ENCODE data around the gene TEX26.

Gene TEX26

DNA sequence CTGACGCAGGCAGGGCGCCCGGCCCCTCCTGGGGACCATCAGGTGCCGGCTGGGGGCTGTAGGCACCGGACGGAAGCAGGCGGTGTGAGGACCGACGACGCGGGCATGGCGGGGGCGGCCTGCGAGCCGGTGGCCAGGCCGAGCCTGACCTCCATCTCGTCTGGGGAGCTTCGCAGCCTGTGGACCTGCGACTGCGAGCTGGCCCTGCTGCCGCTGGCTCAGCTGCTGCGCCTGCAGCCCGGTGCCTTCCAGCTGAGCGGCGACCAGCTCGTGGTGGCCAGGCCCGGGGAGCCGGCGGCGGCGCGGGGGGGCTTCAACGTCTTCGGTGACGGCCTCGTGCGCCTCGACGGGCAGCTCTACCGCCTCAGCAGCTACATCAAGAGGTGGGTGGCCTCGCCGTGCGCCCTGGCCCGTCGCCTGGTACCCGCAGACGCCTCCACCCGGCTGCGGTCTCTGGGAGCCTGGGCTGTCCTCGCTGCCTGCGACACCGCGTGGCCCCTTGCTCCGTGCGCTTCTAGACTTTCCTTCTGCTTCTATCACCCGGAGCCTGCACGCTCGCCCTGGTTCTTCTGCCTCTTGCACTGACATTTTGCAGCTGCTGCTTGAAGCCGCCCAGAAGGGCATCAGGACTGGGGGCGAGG, 25.9 kb upstream of the TEX26 start:
- peaks cover 4% of the 10 kb centered on the region; the same call in 1 of the 2 replicates for H3K27me3 ChIP-seq (ENCODE audit: low read depth)
- H3K4me1 ChIP-seq, result no peaks in the 10 kb centered on the region
- H3K9me3 ChIP-seq, result no peaks in the 10 kb centered on the region
- in situ Hi-C loops (cut with MboI; ENCODE audit: low sequenced_read_pairs), result no loop called here
- DNase-seq (ENCODE audit: low spot score in 2 of 2), result no peak
- no peak overlapping the region for H3K4me3 ChIP-seq
- H3K36me3 ChIP-seq (replicated peaks), result no peaks in the 10 kb centered on the region

GRCh38 chr13:30907121-30907861, 25.2 kb upstream of the TEX26 start:
- no peaks in the 10 kb centered on the region for H3K4me1 ChIP-seq
- no peaks in the 10 kb centered on the region for H3K36me3 ChIP-seq (replicated peaks)
- in situ Hi-C loops (cut with MboI; ENCODE audit: low sequenced_read_pairs), result no loop called here
- H3K9me3 ChIP-seq, result no peaks in the 10 kb centered on the region
- H3K4me3 ChIP-seq, result no peak overlapping the region
- DNase-seq (ENCODE audit: low spot score in 2 of 2), result no peak
- H3K27me3 ChIP-seq (ENCODE audit: low read depth), result no peaks in the 10 kb centered on the region; the same call in 1 of the 2 replicates

GRCh38 chr13:30908416-30908980, 24.0 kb upstream of the TEX26 start:
- Histone ChIP-seq H3K4me1 (no peaks in the 10 kb centered on the region), H3K36me3 (replicated peaks) (no peaks in the 10 kb centered on the region), H3K4me3 (no peak overlapping the region), H3K27me3 (ENCODE audit: low read depth) (no peaks in the 10 kb centered on the region; the same call in 1 of the 2 replicates), H3K9me3 (no peaks in the 10 kb centered on the region)
- in situ Hi-C loops (cut with MboI; ENCODE audit: low sequenced_read_pairs), result no loop called here
- no peak for DNase-seq (ENCODE audit: low spot score in 2 of 2)

- in situ Hi-C loops (cut with MboI; ENCODE audit: low sequenced_read_pairs), result no loop called here
- H3K9me3 ChIP-seq, result no peaks in the 10 kb centered on the region
- no peaks in the 10 kb centered on the region for H3K4me1 ChIP-seq
- H3K36me3 ChIP-seq (replicated peaks), result no peaks in the 10 kb centered on the region
- DNase-seq (ENCODE audit: low spot score in 2 of 2), result no peak
- H3K4me3 ChIP-seq, result no peak overlapping the region
- 0 out of 2 replicates have a peak, but pooled peaks cover 2% of the 10 kb centered on the region for H3K27me3 ChIP-seq (ENCODE audit: low read depth)
These were observed 21.8 kb upstream of the TEX26 start for GRCh38 chr13:30910676-30911075.

DNA sequence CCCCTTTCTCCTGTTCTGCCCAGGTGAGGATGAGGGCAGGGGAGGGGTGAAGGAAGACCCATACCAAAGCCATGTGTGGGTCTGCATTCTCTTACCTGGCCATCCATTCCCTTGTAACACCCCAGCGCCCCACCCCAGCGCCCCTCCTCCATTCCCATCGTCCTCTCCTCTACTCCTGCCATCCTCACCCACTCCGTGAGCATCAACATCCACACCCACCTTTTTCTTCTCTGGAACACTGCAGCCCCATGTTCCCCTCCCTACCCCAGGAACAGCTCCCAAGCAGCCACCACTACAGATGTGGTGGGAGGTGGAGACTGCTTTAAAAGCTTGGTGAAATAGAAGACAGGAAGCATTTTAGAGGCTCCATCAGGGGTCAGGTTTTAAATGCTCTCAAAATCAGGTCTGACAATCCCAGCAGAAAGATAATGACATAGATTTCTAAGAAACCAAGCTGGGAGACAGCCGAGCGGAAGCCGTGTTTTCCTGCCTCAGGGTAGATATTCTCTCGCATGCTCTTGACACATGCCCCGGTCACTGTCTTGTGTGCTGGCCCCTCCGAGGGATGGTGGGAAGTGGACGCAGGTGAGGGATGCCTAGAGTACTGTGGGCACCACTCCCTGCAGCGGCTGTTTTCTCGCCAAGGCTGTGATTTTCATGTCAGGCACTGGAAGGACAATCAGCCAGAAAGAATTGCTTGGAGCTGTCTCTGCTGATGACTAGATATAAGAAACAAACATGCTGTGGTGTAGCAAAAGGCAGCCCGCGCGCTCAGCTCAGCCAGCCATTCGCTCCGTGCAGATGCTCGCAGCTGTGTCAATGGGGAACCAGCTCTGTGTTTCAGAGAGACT, 16.5 kb upstream of the TEX26 start:
- in situ Hi-C loops (cut with MboI; ENCODE audit: low sequenced_read_pairs), result no loop called here

DNA sequence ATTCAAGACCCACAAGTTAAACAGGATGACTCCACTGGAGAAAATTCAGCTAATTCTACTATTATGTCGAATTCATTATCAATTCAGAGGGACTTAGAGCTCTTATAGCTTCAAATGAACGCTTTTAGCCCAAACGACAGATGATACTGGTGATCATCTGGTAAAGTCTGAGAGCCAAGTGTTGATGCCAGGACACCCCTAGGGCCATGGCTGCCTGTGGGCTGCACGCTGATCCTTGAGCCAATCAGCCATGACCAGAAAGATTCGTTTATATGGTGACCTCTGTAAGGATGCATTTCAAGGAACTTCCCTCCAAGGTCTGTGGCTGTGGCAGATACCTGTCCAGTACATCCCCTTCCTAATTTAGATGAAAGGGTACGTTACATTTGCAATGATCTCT, 15.5 kb upstream of the TEX26 start:
- Histone ChIP-seq H3K27me3 (ENCODE audit: low read depth) (peaks cover 18% of the 10 kb centered on the region; the same call in 1 of the 2 replicates), H3K9me3 (no peaks in the 10 kb centered on the region), H3K4me3 (no peak overlapping the region), H3K4me1 (no peaks in the 10 kb centered on the region), H3K36me3 (replicated peaks) (no peaks in the 10 kb centered on the region)
- in situ Hi-C loops (cut with MboI; ENCODE audit: low sequenced_read_pairs), result no loop called here
- no peak for DNase-seq (ENCODE audit: low spot score in 2 of 2)

More for the DNA sequence above, 16.5 kb upstream of the TEX26 start:
- no peaks in the 10 kb centered on the region for H3K4me1 ChIP-seq
- H3K4me3 ChIP-seq, result no peak overlapping the region
- H3K36me3 ChIP-seq (replicated peaks), result no peaks in the 10 kb centered on the region
- DNase-seq (ENCODE audit: low spot score in 2 of 2), result no peak
- no peaks in the 10 kb centered on the region for H3K9me3 ChIP-seq
- peaks cover 14% of the 10 kb centered on the region; the same call in 1 of the 2 replicates for H3K27me3 ChIP-seq (ENCODE audit: low read depth)

DNA sequence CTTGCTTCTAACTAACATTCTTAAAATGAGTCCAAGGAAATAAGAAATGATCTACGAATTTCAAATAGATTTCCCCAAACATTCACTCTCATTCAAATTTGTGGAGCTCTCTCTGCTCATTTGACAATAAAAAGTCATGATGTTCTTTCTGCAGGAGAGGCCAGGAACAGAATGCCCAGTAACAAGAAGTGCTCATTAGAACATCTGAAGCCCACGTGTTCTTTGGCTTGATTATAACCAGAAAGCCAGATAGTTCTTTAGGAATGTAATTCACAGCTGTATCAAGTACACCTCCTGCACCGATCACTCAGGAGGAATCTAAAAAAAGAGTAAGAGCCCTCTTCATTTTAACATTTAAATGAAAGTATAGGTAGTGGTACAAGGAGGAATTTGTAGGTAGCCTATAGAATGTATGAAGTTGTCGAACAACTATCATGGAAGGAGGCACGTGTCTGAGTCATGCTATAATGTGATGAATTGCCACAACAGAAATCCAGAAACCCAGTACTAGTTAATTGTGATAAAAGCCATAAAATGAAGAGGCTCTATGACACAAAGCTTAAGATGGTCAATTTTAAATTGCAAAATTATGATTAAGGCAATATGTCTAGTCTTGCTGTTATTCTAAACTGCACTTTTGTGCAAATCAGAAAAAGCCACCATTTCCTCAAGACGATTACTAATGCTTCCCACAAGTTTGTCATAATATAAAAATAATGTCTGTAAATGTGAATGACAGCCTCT, 13.6 kb upstream of the TEX26 start:
- H3K4me3 ChIP-seq, result no peak overlapping the region
- in situ Hi-C loops (cut with MboI; ENCODE audit: low sequenced_read_pairs), result no loop called here
- H3K4me1 ChIP-seq, result no peaks in the 10 kb centered on the region

GRCh38 chr13:30920162-30920909, 12.1 kb upstream of the TEX26 start:
- no peak overlapping the region for H3K4me3 ChIP-seq
- DNase-seq (ENCODE audit: low spot score in 2 of 2), result no peak
- H3K27me3 ChIP-seq (ENCODE audit: low read depth), result peaks cover 16% of the 10 kb centered on the region; the same call in 1 of the 2 replicates
- no peaks in the 10 kb centered on the region for H3K36me3 ChIP-seq (replicated peaks)
- in situ Hi-C loops (cut with MboI; ENCODE audit: low sequenced_read_pairs), result no loop called here
- no peaks in the 10 kb centered on the region for H3K9me3 ChIP-seq
- peaks cover 7% of the 10 kb centered on the region for H3K4me1 ChIP-seq

More for the DNA sequence above, 13.6 kb upstream of the TEX26 start:
- H3K9me3 ChIP-seq, result no peaks in the 10 kb centered on the region
- H3K36me3 ChIP-seq (replicated peaks), result no peaks in the 10 kb centered on the region
- H3K27me3 ChIP-seq (ENCODE audit: low read depth), result peaks cover 18% of the 10 kb centered on the region; the same call in 1 of the 2 replicates
- DNase-seq (ENCODE audit: low spot score in 2 of 2), result no peak

- Histone ChIP-seq H3K4me3 (no peak overlapping the region), H3K4me1 (peaks cover 15% of the 10 kb centered on the region), H3K9me3 (no peaks in the 10 kb centered on the region), H3K27me3 (ENCODE audit: low read depth) (peaks cover 7% of the 10 kb centered on the region; the same call in 1 of the 2 replicates), H3K36me3 (replicated peaks) (no peaks in the 10 kb centered on the region)
- DNase-seq (ENCODE audit: low spot score in 2 of 2), result no peak
- in situ Hi-C loops (cut with MboI; ENCODE audit: low sequenced_read_pairs), result no loop called here
These were observed 9.0 kb upstream of the TEX26 start for GRCh38 chr13:30923418-30923817.

DNA sequence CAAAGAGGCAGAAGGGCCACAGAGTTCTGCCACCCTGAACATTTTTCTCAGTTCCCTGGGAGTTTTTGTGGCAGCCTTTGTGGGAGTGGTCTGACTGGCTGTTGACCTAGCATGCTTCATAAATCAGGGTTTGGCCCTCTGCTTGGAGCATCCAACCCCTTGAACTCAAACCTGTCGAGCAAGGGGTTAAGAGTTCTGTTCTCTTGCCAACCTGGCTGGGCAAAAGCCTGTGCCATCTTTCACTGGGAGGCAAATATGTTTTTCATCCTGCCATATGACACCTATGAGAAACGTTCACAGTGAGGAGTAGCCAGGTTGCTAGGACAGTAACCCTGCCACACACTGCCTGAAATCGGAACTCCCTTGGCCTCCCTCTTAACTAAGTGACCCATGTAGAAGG, 7.7 kb upstream of the TEX26 start:
- Histone ChIP-seq H3K4me3 (no peak overlapping the region), H3K27me3 (ENCODE audit: low read depth) (0 out of 2 replicates have a peak, but pooled peaks cover 4% of the 10 kb centered on the region), H3K9me3 (no peaks in the 10 kb centered on the region), H3K4me1 (peaks cover 15% of the 10 kb centered on the region), H3K36me3 (replicated peaks) (no peaks in the 10 kb centered on the region)
- in situ Hi-C loops (cut with MboI; ENCODE audit: low sequenced_read_pairs), result no loop called here
- peak in 1 of 2 experiments; percentile 22 for DNase-seq (ENCODE audit: low spot score in 2 of 2)

- Histone ChIP-seq H3K9me3 (no peaks in the 10 kb centered on the region), H3K27me3 (ENCODE audit: low read depth) (0 out of 2 replicates have a peak, but pooled peaks cover 4% of the 10 kb centered on the region), H3K4me3 (no peak overlapping the region), H3K36me3 (replicated peaks) (no peaks in the 10 kb centered on the region), H3K4me1 (peaks cover 15% of the 10 kb centered on the region)
- in situ Hi-C loops (cut with MboI; ENCODE audit: low sequenced_read_pairs), result no loop called here
- DNase-seq (ENCODE audit: low spot score in 2 of 2), result peak in 1 of 2 experiments; percentile 71
These were observed 7.0 kb upstream of the TEX26 start for GRCh38 chr13:30925429-30925828.

DNA sequence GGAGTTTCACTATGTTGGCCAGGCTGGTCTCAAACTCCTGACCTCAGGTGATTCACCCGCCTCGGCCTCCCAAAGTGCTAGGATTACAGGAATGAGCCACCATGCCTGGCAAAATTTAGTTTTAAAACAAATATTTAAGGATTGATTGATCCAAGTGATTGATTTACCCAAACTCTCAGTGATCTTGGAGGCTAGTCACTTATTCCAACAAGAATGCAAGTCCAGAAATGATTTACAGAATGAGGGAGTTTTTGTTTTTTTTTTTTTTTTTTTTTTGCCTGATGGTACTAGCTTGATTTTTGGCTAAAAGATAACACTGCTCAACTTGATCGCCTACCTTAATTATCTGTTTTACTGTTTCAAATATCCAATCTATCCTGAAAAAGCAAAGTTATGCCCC, 5.7 kb upstream of the TEX26 start:
- DNase-seq (ENCODE audit: low spot score in 2 of 2), result no peak
- Histone ChIP-seq H3K36me3 (replicated peaks) (no peaks in the 10 kb centered on the region), H3K27me3 (ENCODE audit: low read depth) (no peaks in the 10 kb centered on the region; the same call in 1 of the 2 replicates), H3K4me3 (no peak overlapping the region), H3K4me1 (peaks cover 15% of the 10 kb centered on the region), H3K9me3 (no peaks in the 10 kb centered on the region)
- in situ Hi-C loops (cut with MboI; ENCODE audit: low sequenced_read_pairs), result no loop called here
